CD4-positive, CD25-positive, alpha-beta regulatory T cell (primary cell): ENCODE results near the gene IRGM. TPM values are rescaled to one million over a fixed set of nuclear protein-coding genes. Genes with fewer than 3 reads are reported as not detected.
A peak's percentile ranks its signal among the peaks of the same experiment; 100 is the strongest.
"Not testable (repeated sequence)": the region's sequence is repeated elsewhere in the genome, so short reads cannot be mapped to it uniquely, and the experiment has no call there.

Experiments
- ATAC-seq, 2 donors: fragments of 150-1000 bp; cut with Tn5 transposase; one replicate each; pipeline ENCODE4 v1.10.0; 2021; ENCODE audit warnings: low read depth in 2 of 2, moderate number of reproducible peaks in 2 of 2, moderate library complexity in 1 of 2
- DNase-seq, 3 donors: peaks; one replicate each; pipeline versions ENCODE4 v3.0.0 to v3.0.0-alpha.2; 2012 to 2022; ENCODE audit warnings: mixed read lengths in 1 of 3
- H3K27ac ChIP-seq: one replicate; pipeline ENCODE4 v1.7.0; 2013; ENCODE audit warnings: mild to moderate bottlenecking, low read length; ENCODE audit not compliant: insufficient read depth, poor library complexity, severe bottlenecking
- H3K27me3 ChIP-seq: one replicate; pipeline ENCODE4 v1.7.0; 2013; ENCODE audit warnings: low read length; ENCODE audit not compliant: control insufficient read depth, insufficient read depth
- H3K36me3 ChIP-seq: one replicate; pipeline ENCODE4 v1.7.0; 2013; ENCODE audit warnings: mild to moderate bottlenecking, low read length, moderate library complexity; ENCODE audit not compliant: control insufficient read depth, insufficient read depth
- H3K4me1 ChIP-seq: 2 replicates; pipeline ENCODE4 v1.7.0; 2013; ENCODE audit warnings: mild to moderate bottlenecking, low read length; ENCODE audit not compliant: insufficient read depth, control insufficient read depth, poor library complexity, severe bottlenecking
- H3K4me3 ChIP-seq: one replicate; pipeline ENCODE4 v1.7.0; 2013; ENCODE audit warnings: low read depth, mild to moderate bottlenecking, low read length, moderate library complexity
- H3K9me3 ChIP-seq, 2 experiments: 1 replicate in 1 of 2; 2 replicates in 1 of 2; pipeline ENCODE4 v1.7.0; 2013; ENCODE audit warnings: low read length in 2 of 2, mild to moderate bottlenecking in 1 of 2, moderate library complexity in 1 of 2; ENCODE audit not compliant: control insufficient read depth in 2 of 2
- H3K27ac Mint-ChIP-seq, 3 donors: one replicate each; pipeline ENCODE4 v1.8.0; 2020 to 2022; ENCODE audit warnings: mild to moderate bottlenecking in 3 of 3, mixed read lengths in 3 of 3, moderate library complexity in 2 of 3
- H3K27me3 Mint-ChIP-seq: one replicate; pipeline ENCODE4 v1.8.0; 2022; ENCODE audit warnings: mild to moderate bottlenecking, mixed read lengths
- H3K36me3 Mint-ChIP-seq: one replicate; pipeline ENCODE4 v1.8.0; 2020; ENCODE audit warnings: mixed read lengths
- H3K4me1 Mint-ChIP-seq, 4 donors: one replicate each; pipeline ENCODE4 v1.8.0; 2020 to 2022; ENCODE audit warnings: mixed read lengths in 4 of 4, mild to moderate bottlenecking in 1 of 4
- H3K4me3 Mint-ChIP-seq, 4 donors: one replicate each; pipeline ENCODE4 v1.8.0; 2020 to 2022; ENCODE audit warnings: mild to moderate bottlenecking in 4 of 4, mixed read lengths in 4 of 4, moderate library complexity in 3 of 4
- H3K9me3 Mint-ChIP-seq, 7 donors: one replicate each; pipeline ENCODE4 v1.8.0; 2020 to 2022; ENCODE audit warnings: mixed read lengths in 7 of 7, mild to moderate bottlenecking in 3 of 7, moderate library complexity in 2 of 7
- polyA plus RNA-seq, 4 donors: library from polyadenylated mRNA; unstranded; fragments of 300-500 nt; fragmentation: Illumina TruSeq; gene quantifications; one replicate each; pipeline ENCODE4 v1.2.3, GENCODE V29; 2021
- total RNA-seq: library from RNA; stranded (reverse); gene quantifications from one replicate; pipeline ENCODE4 v1.2.3, GENCODE V29; 2022

The IRGM gene, protein sequence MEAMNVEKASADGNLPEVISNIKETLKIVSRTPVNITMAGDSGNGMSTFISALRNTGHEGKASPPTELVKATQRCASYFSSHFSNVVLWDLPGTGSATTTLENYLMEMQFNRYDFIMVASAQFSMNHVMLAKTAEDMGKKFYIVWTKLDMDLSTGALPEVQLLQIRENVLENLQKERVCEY
- 1.8 TPM for total RNA-seq
- polyA plus RNA-seq, result 1 to 10 TPM in 2 of 4 donors, under 1 TPM in 2; 0.37 to 1.9 (median 1.4) TPM

DNA sequence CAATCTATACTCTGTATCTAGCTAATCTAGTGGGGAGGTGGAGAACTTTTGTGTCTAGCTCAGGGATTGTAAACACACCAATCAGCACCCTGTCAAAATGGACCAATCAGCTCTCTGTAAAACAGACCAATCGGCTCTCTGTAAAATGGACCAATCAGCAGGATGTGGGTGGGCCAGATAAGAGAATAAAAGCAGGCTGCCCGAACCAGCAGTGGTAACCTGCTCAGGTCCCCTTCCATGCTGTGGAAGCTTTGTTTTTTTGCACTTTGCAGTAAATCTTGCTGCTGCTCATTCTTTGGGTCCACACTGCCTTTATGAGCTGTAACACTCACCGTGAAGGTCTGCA is at the start of gene IRGM:
Gene IRGM (plus strand): TSS at position 214 of the 346 bp plus-strand sequence. CDS start 1,603 bp downstream, outside the sequence.
- H3K4me1 Mint-ChIP-seq, result peaks cover 6 to 19% (median 11%) of the 10 kb centered on the region in 4 donors
- H3K36me3 ChIP-seq, H3K27me3 ChIP-seq, H3K36me3 Mint-ChIP-seq, H3K27me3 Mint-ChIP-seq, H3K9me3 ChIP-seq, H3K9me3 Mint-ChIP-seq, H3K4me1 ChIP-seq, ATAC-seq: not testable (repeated sequence)
- peak within 1 kb of the TSS; percentile 78 to 84 (median 82) for H3K27ac Mint-ChIP-seq
- H3K4me3 Mint-ChIP-seq, result peak within 1 kb of the TSS; percentile 3 to 93 (median 86)
- Histone ChIP-seq H3K27ac (peak within 1 kb of the TSS; percentile 37), H3K4me3 (peak within 1 kb of the TSS; percentile 54)
- peak in 2 of 3 donors; percentile 6 to 48 for DNase-seq

DNA sequence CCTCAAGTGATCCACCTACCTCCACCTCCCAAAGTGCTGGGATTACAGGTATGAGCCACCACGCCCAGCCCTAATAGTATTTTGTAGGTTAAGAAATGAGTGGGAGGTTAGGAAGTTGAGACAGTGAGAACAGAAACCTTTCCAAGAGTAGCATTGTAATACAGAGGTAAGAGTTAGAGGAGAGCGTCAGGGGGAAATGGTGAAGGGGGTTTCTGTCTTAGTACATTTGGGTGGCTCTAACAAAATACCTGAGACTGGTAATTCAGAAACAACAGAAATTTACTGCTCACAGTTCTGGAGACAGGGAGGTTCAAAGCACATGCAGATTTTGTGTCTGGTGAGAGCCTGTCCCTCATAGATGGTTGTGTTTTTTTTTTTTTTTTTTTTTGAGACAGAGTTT is 48.9 kb upstream of the IRGM start:
- Histone ChIP-seq H3K4me3 (no peak overlapping the region), H3K27me3 (peaks cover 4% of the 10 kb centered on the region), H3K27ac (no peak overlapping the region), H3K9me3 (no peaks in the 10 kb centered on the region), H3K36me3 (peaks cover 4% of the 10 kb centered on the region), H3K4me1 (no peaks in the 10 kb centered on the region)
- no peak for DNase-seq
- ATAC-seq, result no peak
- Mint-ChIP-seq H3K27me3 (peaks cover 7% of the 10 kb centered on the region), H3K36me3 (peaks cover 8% of the 10 kb centered on the region), H3K27ac (no peak overlapping the region), H3K4me3 (no peak overlapping the region), H3K4me1 (peaks cover 0 to 5% (median 2%) of the 10 kb centered on the region in 4 donors), H3K9me3 (peaks cover 0 to 1% (median 0%) of the 10 kb centered on the region in 7 donors)

DNA sequence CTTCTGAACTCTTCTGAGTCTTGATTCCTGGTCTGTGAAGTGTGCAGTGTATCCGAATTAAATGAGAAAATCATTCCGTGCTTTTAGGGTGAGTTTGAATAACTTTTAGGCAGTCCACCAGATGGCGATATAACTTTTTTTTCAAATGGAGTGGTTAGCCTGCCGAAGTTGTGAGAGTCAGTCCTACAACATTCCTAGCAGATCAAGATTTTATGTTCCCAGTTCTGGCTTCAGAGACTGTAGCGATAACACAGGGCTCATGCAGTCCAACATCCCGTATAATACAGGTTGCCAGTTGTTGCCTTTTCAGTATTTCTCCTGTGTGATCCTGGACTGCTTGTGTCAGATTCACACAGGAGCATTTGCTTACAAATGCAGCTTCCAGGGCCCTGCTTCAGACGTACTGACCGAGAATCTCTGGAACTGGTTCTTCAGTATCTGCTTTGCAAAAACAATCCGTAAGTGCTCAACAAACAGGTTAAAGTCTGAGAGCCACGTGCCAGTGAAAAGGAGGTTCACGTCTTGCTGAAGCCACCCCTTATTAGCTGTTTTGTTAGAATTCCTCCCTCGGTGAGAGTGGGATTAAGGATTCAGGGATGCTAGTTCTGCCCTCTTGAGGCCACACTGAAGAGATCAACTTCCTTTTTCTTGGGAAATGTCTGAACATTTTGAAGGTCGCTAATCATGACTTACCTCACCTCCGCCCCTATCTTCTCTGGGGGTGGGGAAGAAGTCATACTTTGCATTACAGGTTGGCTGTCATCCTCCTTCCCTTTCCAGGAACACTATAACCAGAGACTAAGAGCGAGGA is 45.0 kb upstream of the IRGM start:
- no peaks in the 10 kb centered on the region for H3K4me1 ChIP-seq
- H3K27ac ChIP-seq, result no peak overlapping the region
- H3K36me3 ChIP-seq, result no peaks in the 10 kb centered on the region
- Mint-ChIP-seq H3K27me3 (peaks cover 26% of the 10 kb centered on the region), H3K27ac (no peak overlapping the region), H3K9me3 (peaks cover 0 to 3% (median 0%) of the 10 kb centered on the region in 7 donors), H3K4me1 (peaks cover 0 to 5% (median 2%) of the 10 kb centered on the region in 4 donors), H3K4me3 (no peak overlapping the region), H3K36me3 (peaks cover 7% of the 10 kb centered on the region)
- no peak overlapping the region for H3K4me3 ChIP-seq
- ATAC-seq (peak in 1 of 2 donors; percentile 39), DNase-seq (peak in 2 of 3 donors; percentile 47 to 59)
- H3K9me3 ChIP-seq, result peaks cover 0 to 3% of the 10 kb centered on the region in 2 experiments
- H3K27me3 ChIP-seq, result peaks cover 11% of the 10 kb centered on the region

DNA sequence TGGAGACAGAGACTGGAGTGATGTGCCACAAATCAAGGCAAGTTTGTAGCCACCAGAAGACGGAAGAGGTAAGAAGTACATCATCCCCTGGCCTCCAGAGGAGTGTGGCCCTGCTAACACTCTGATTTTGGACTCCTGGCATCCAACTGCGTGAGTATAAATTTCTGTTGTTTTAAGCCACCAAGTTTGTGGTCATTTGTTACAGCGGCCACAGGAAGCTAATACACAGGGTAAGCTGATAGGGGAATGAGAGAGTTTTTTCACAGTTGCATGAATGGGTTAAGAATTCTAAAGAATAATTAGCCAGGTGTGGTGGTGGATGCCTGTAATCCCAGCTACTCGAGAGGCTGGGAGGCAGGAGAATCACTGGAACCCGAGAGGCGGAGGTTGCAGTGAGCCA is 41.9 kb upstream of the IRGM start:
- peaks cover 0 to 5% (median 2%) of the 10 kb centered on the region in 4 donors for H3K4me1 Mint-ChIP-seq
- no peak overlapping the region for H3K27ac Mint-ChIP-seq
- H3K4me3 Mint-ChIP-seq, result no peak overlapping the region
- Histone ChIP-seq H3K4me1 (no peaks in the 10 kb centered on the region), H3K4me3 (no peak overlapping the region), H3K36me3 (no peaks in the 10 kb centered on the region), H3K27me3 (peaks cover 14% of the 10 kb centered on the region), H3K27ac (no peak overlapping the region), H3K9me3 (peaks cover 0 to 3% of the 10 kb centered on the region in 2 experiments)
- DNase-seq (no peak), ATAC-seq (no peak)
- H3K36me3 Mint-ChIP-seq, result no peaks in the 10 kb centered on the region
- peaks cover 0 to 3% (median 0%) of the 10 kb centered on the region in 7 donors for H3K9me3 Mint-ChIP-seq
- H3K27me3 Mint-ChIP-seq, result peaks cover 42% of the 10 kb centered on the region

DNA sequence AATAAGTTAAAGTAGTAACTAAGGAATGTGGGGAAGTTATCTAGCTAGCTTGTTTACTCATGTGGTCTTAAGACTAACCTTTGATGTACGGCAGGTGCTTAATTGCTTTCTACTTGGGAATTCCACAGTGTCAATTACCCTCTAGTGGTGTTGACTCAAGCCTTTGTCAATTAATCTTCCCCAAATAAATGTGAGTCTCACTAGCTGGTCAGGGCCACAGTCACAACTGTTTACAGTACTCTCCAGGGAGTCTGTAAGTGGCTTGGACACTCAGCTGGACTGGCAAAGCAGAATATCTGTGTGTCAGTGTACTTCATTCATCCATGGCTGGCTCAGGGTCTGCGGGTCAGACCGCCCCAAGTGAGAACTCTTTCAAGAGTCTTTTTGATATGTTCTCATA is 37.0 kb upstream of the IRGM start:
- DNase-seq, result no peak
- Histone ChIP-seq H3K36me3 (no peaks in the 10 kb centered on the region), H3K9me3 (peaks cover 0 to 3% of the 10 kb centered on the region in 2 experiments), H3K27ac (no peak overlapping the region), H3K4me3 (no peak overlapping the region), H3K4me1 (no peaks in the 10 kb centered on the region), H3K27me3 (peaks cover 12% of the 10 kb centered on the region)
- Mint-ChIP-seq H3K9me3 (peaks cover 0 to 4% (median 0%) of the 10 kb centered on the region in 7 donors), H3K4me1 (no peaks in the 10 kb centered on the region), H3K4me3 (no peak overlapping the region), H3K27me3 (peaks cover 35% of the 10 kb centered on the region), H3K36me3 (no peaks in the 10 kb centered on the region), H3K27ac (no peak overlapping the region)
- ATAC-seq, result no peak

DNA sequence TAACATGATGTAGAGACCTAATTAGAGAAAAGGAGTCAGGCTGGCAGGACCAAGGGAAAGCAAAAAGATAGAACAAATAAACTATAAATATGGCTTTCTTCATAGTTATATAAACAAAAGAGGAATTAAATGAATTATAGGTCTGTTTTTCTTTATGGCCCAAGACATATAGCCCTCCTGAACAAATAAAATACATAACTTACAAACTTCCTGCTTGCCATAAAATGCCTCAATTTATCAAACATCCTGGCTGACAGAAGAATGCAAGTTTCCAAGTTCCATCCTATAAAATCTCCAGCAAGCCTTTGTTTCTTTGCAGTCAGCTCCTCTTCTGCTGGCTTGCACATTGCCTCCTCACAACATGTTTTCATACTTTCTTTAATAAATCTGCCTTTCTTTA is 31.3 kb upstream of the IRGM start:
- H3K4me3 ChIP-seq, result no peak overlapping the region
- H3K36me3 ChIP-seq, result no peaks in the 10 kb centered on the region
- Mint-ChIP-seq H3K27ac (no peak overlapping the region), H3K27me3 (peaks cover 18% of the 10 kb centered on the region), H3K9me3 (peaks cover 0 to 23% (median 8%) of the 10 kb centered on the region in 7 donors), H3K4me1 (no peaks in the 10 kb centered on the region), H3K4me3 (no peak overlapping the region), H3K36me3 (no peaks in the 10 kb centered on the region)
- peaks cover 9 to 17% of the 10 kb centered on the region in 2 experiments for H3K9me3 ChIP-seq
- H3K27me3 ChIP-seq, result peaks cover 4% of the 10 kb centered on the region
- DNase-seq (no peak), ATAC-seq (no peak)
- no peak overlapping the region for H3K27ac ChIP-seq
- H3K4me1 ChIP-seq, result no peaks in the 10 kb centered on the region

DNA sequence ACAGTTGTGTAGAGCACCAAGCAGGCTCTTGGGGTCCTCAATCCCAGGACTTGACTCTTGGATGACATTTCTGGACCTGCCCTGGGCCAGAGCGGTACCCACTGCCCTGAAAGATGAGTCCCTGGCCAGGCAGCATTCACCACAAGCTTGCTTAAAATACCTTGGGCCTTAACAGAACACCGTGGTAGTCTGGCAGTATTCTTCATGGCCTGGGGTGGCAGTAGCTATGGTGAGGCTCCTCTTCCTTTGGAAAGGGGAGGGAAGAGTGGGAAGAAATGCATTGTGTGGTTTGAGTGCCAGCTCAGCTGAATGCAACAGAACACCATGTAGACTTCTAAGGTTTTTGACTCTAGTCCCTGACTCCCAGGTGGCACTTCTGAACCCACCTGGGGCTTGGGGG is 29.4 kb upstream of the IRGM start:
- Histone ChIP-seq H3K27me3 (peaks cover 4% of the 10 kb centered on the region), H3K4me3 (no peak overlapping the region), H3K27ac (no peak overlapping the region), H3K36me3 (no peaks in the 10 kb centered on the region), H3K4me1 (no peaks in the 10 kb centered on the region), H3K9me3 (peaks cover 9 to 17% of the 10 kb centered on the region in 2 experiments)
- no peak for DNase-seq
- no peak for ATAC-seq
- H3K4me1 Mint-ChIP-seq, result no peaks in the 10 kb centered on the region
- H3K27me3 Mint-ChIP-seq, result peaks cover 33% of the 10 kb centered on the region
- H3K4me3 Mint-ChIP-seq, result no peak overlapping the region
- H3K36me3 Mint-ChIP-seq, result no peaks in the 10 kb centered on the region
- H3K27ac Mint-ChIP-seq, result peak overlapping the region in 1 of 3 donors; percentile 39
- H3K9me3 Mint-ChIP-seq, result peaks cover 0 to 26% (median 12%) of the 10 kb centered on the region in 7 donors
